ENCODE results near the gene PSEN2.

The PSEN2 gene

GRCh38 chr1:226826479-226827261 lies 43.7 kb upstream of the PSEN2 start:
- no peak for TF ChIP-seq EZH2 (IDR thresholded peaks at IDR 0.05; ENCODE audit: borderline replicate concordance, low read length)
- TF ChIP-seq CTCF (IDR thresholded peaks at IDR 0.05; ENCODE audit: low read length), result no peak
- H3K4me2 ChIP-seq (ENCODE audit: low read length), result no peak overlapping the region

GRCh38 chr1:226827458-226827857 lies 43.0 kb upstream of the PSEN2 start:
- TF ChIP-seq EZH2 (IDR thresholded peaks at IDR 0.05; ENCODE audit: borderline replicate concordance, low read length) (no peak), CTCF (IDR thresholded peaks at IDR 0.05; ENCODE audit: low read length) (no peak)
- Histone ChIP-seq H3K9me2 (ENCODE audit: low read depth, low read length) (no peaks in the 10 kb centered on the region), H3K4me2 (ENCODE audit: low read length) (peak overlapping the region; percentile 48), H2AFZ (ENCODE audit: low read length) (peak overlapping the region; percentile 61; the same call in 1 of the 2 replicates), H3K27me3 (ENCODE audit: insufficient read depth, low read length) (peaks cover 3% of the 10 kb centered on the region; the same call in 1 of the 2 replicates), H3K4me1 (ENCODE audit: insufficient read depth, low read length, severe bottlenecking) (peaks cover 36% of the 10 kb centered on the region), H3K9ac (ENCODE audit: low read length) (peak overlapping the region; percentile 48; the same call in 1 of the 2 replicates), H3K36me3 (ENCODE audit: insufficient read depth, low read length) (no peaks in the 10 kb centered on the region; the same call in 1 of the 2 replicates), H3K9me3 (ENCODE audit: low read length) (no peaks in the 10 kb centered on the region), H3F3A (ENCODE audit: insufficient read depth, low read length) (no peaks in the 10 kb centered on the region), H4K20me1 (ENCODE audit: insufficient read depth, low read length) (no peaks in the 10 kb centered on the region), H3K4me3 (ENCODE audit: low read depth, low read length, poor library complexity, severe bottlenecking) (no peak overlapping the region), H3K79me2 (ENCODE audit: insufficient read depth, low read length) (no peaks in the 10 kb centered on the region), H3K27ac (ENCODE audit: low read depth, low read length, poor library complexity, severe bottlenecking) (no peak overlapping the region)

More at GRCh38 chr1:226826479-226827261, 43.7 kb upstream of the PSEN2 start:
- Histone ChIP-seq H3K27me3 (ENCODE audit: insufficient read depth, low read length) (no peaks in the 10 kb centered on the region), H3F3A (ENCODE audit: insufficient read depth, low read length) (no peaks in the 10 kb centered on the region), H4K20me1 (ENCODE audit: insufficient read depth, low read length) (no peaks in the 10 kb centered on the region), H2AFZ (ENCODE audit: low read length) (no peak overlapping the region), H3K36me3 (ENCODE audit: insufficient read depth, low read length) (no peaks in the 10 kb centered on the region), H3K27ac (ENCODE audit: low read depth, low read length, poor library complexity, severe bottlenecking) (no peak overlapping the region), H3K4me3 (ENCODE audit: low read depth, low read length, poor library complexity, severe bottlenecking) (no peak overlapping the region), H3K9me2 (ENCODE audit: low read depth, low read length) (no peaks in the 10 kb centered on the region), H3K79me2 (ENCODE audit: insufficient read depth, low read length) (no peaks in the 10 kb centered on the region), H3K4me1 (ENCODE audit: insufficient read depth, low read length, severe bottlenecking) (peaks cover 36% of the 10 kb centered on the region), H3K9me3 (ENCODE audit: low read length) (no peaks in the 10 kb centered on the region), H3K9ac (ENCODE audit: low read length) (no peak overlapping the region)

GRCh38 chr1:226827968-226828513 lies 42.4 kb upstream of the PSEN2 start:
- peak overlapping the region; percentile 48 for H3K4me2 ChIP-seq (ENCODE audit: low read length)

More at GRCh38 chr1:226827968-226828513, 42.4 kb upstream of the PSEN2 start:
- peaks cover 8% of the 10 kb centered on the region; the same call in 1 of the 2 replicates for H3K27me3 ChIP-seq (ENCODE audit: insufficient read depth, low read length)
- H3K4me3 ChIP-seq (ENCODE audit: low read depth, low read length, poor library complexity, severe bottlenecking), result no peak overlapping the region
- peak overlapping the region; percentile 48; the same call in 1 of the 2 replicates for H3K9ac ChIP-seq (ENCODE audit: low read length)
- H3K9me3 ChIP-seq (ENCODE audit: low read length), result peaks cover 4% of the 10 kb centered on the region; the same call in 1 of the 2 replicates
- peaks cover 36% of the 10 kb centered on the region for H3K4me1 ChIP-seq (ENCODE audit: insufficient read depth, low read length, severe bottlenecking)
- no peaks in the 10 kb centered on the region for H3F3A ChIP-seq (ENCODE audit: insufficient read depth, low read length)
- no peaks in the 10 kb centered on the region; the same call in 1 of the 2 replicates for H3K36me3 ChIP-seq (ENCODE audit: insufficient read depth, low read length)
- peak overlapping the region; percentile 61; the same call in 1 of the 2 replicates for H2AFZ ChIP-seq (ENCODE audit: low read length)
- TF ChIP-seq CTCF (IDR thresholded peaks at IDR 0.05; ENCODE audit: low read length) (peak; percentile 95), EZH2 (IDR thresholded peaks at IDR 0.05; ENCODE audit: borderline replicate concordance, low read length) (no peak)
- no peak overlapping the region for H3K27ac ChIP-seq (ENCODE audit: low read depth, low read length, poor library complexity, severe bottlenecking)
- H3K79me2 ChIP-seq (ENCODE audit: insufficient read depth, low read length), result no peaks in the 10 kb centered on the region
- H4K20me1 ChIP-seq (ENCODE audit: insufficient read depth, low read length), result no peaks in the 10 kb centered on the region
- H3K9me2 ChIP-seq (ENCODE audit: low read depth, low read length), result no peaks in the 10 kb centered on the region
